Astrocyte of the cerebellum (primary cell): ENCODE data around the gene VPS26C.
"Not testable (repeated sequence)": the region's sequence is repeated elsewhere in the genome, so short reads cannot be mapped to it uniquely, and the experiment has no call there.

ENCODE experiments used
- DNase-seq: peaks from one replicate; pipeline ENCODE4 v3.0.0-alpha.2; 2011; ENCODE audit warnings: low read depth
- H3K4me3 ChIP-seq: 2 replicates; pipeline ENCODE4 v1.5.1; 2011; ENCODE audit warnings: mild to moderate bottlenecking, low read depth, low read length, moderate library complexity
- CTCF ChIP-seq: IDR thresholded peaks from 2 replicates; pipeline ENCODE4 v1.5.1; 2012; ENCODE audit warnings: low read length, low read depth, moderate library complexity, mild to moderate bottlenecking; ENCODE audit errors: missing control alignments
- in situ Hi-C: cut with HindIII; loops from 2 replicates; pipeline ENCODE4 v1.10.0; 2017; ENCODE audit warnings: low sequenced_read_pairs

The VPS26C gene

GRCh38 chr21:37224861-37225839 is 42.0 kb downstream of the VPS26C start:
- no peak overlapping the region for H3K4me3 ChIP-seq
- no peak for DNase-seq
- TF ChIP-seq CTCF, result no peak
- in situ Hi-C loops, result no loop called here

- DNase-seq, result no peak
- no peak overlapping the region for H3K4me3 ChIP-seq
- TF ChIP-seq CTCF, result no peak
- in situ Hi-C loops, result no loop called here
Observed at GRCh38 chr21:37223804-37224345, 43.3 kb downstream of the VPS26C start.

GRCh38 chr21:37222248-37222647 is 44.9 kb downstream of the VPS26C start:
- DNase-seq, H3K4me3 ChIP-seq, in situ Hi-C loops: not testable (repeated sequence)

- DNase-seq, result peak; percentile 35
- peak overlapping the region; percentile 58 for H3K4me3 ChIP-seq
- no peak for TF ChIP-seq CTCF
- in situ Hi-C loops, result no loop called here
Observed at GRCh38 chr21:37220981-37221664, 46.0 kb downstream of the VPS26C start.

GRCh38 chr21:37220433-37220980 is 46.6 kb downstream of the VPS26C start:
- no peak for TF ChIP-seq CTCF
- in situ Hi-C loops, result no loop called here
- H3K4me3 ChIP-seq, result peak overlapping the region; percentile 58
- peak; percentile 33 for DNase-seq

- in situ Hi-C loops, result no loop called here
- no peak for DNase-seq
- no peak for TF ChIP-seq CTCF
- peak overlapping the region; percentile 58 for H3K4me3 ChIP-seq
Observed at GRCh38 chr21:37219761-37220432, 47.2 kb downstream of the VPS26C start.
